GM19193 (cell line): ENCODE data around the gene PTPRN2.

ENCODE experiments used
- POLR2A ChIP-seq: IDR thresholded peaks from 4 replicates; pipeline ENCODE4 v1.6.1; 2011; ENCODE audit not compliant: insufficient read depth, insufficient read length; ENCODE audit errors: extremely low read depth

Gene PTPRN2

GRCh38 chr7:158145370-158145769 is 442.3 kb downstream of the PTPRN2 start:
- no peak for TF ChIP-seq POLR2A

GRCh38 chr7:158143196-158144120 is 444.2 kb downstream of the PTPRN2 start:
- no peak for TF ChIP-seq POLR2A

- TF ChIP-seq POLR2A, result no peak
Measured at GRCh38 chr7:158142657-158143056, 445.0 kb downstream of the PTPRN2 start.

GRCh38 chr7:158141806-158142518 is 445.7 kb downstream of the PTPRN2 start:
- TF ChIP-seq POLR2A, result no peak

- no peak for TF ChIP-seq POLR2A
Measured at GRCh38 chr7:158141221-158141582, 446.4 kb downstream of the PTPRN2 start.

GRCh38 chr7:158140538-158141220 is 446.9 kb downstream of the PTPRN2 start:
- TF ChIP-seq POLR2A, result no peak

- no peak for TF ChIP-seq POLR2A
Measured at GRCh38 chr7:158139499-158139898, 448.1 kb downstream of the PTPRN2 start.

- no peak for TF ChIP-seq POLR2A
Measured at GRCh38 chr7:158138329-158138597, 449.4 kb downstream of the PTPRN2 start.

GRCh38 chr7:158137516-158138328 is 449.9 kb downstream of the PTPRN2 start:
- no peak for TF ChIP-seq POLR2A

- TF ChIP-seq POLR2A, result no peak
Measured at GRCh38 chr7:158135931-158136330, 451.7 kb downstream of the PTPRN2 start.

GRCh38 chr7:158134824-158135223 is 452.8 kb downstream of the PTPRN2 start:
- no peak for TF ChIP-seq POLR2A

- no peak for TF ChIP-seq POLR2A
Measured at GRCh38 chr7:158133515-158134271, 453.9 kb downstream of the PTPRN2 start.

- TF ChIP-seq POLR2A, result no peak
Measured at GRCh38 chr7:158133057-158133456, 454.6 kb downstream of the PTPRN2 start.

GRCh38 chr7:158130023-158130409 is 457.6 kb downstream of the PTPRN2 start:
- TF ChIP-seq POLR2A, result no peak
